Neural cell (in vitro differentiated cells): ENCODE measurements around the gene EHD1. TPM values are rescaled to one million over a fixed set of nuclear protein-coding genes. Genes with fewer than 3 reads are reported as not detected.

ENCODE experiments used
- H2AFZ ChIP-seq: fragments of 200-600, 300-800 bp; sonication (generic), shearing (Covaris generic); 2 replicates; pipeline ENCODE4 v1.6.0; 2014; ENCODE audit warnings: low read depth, mild to moderate bottlenecking, antibody characterized with exemption, low read length, moderate library complexity
- H3F3A ChIP-seq: fragments of 200-600 bp; shearing (Covaris generic); 2 replicates; pipeline ENCODE4 v1.6.1; 2016; ENCODE audit warnings: mild to moderate bottlenecking, moderate library complexity, mixed read lengths, antibody characterized with exemption, low read length; ENCODE audit not compliant: insufficient read depth, poor library complexity, severe bottlenecking
- H3K27ac ChIP-seq: fragments of 200-600, 300-800 bp; sonication (generic), shearing (Covaris generic); 2 replicates; pipeline ENCODE4 v1.5.1; 2014; ENCODE audit warnings: mild to moderate bottlenecking, low read length, moderate library complexity
- H3K27me3 ChIP-seq: fragments of 300-800, 200-600 bp; sonication (generic), shearing (Covaris generic); 2 replicates; pipeline ENCODE4 v1.6.0; 2014; ENCODE audit warnings: mild to moderate bottlenecking, low read depth, low read length, moderate library complexity; ENCODE audit not compliant: insufficient read depth
- H3K36me3 ChIP-seq: fragments of 300-800, 200-600 bp; sonication (generic), shearing (Covaris generic); 2 replicates; pipeline ENCODE4 v1.5.1; 2014; ENCODE audit warnings: mild to moderate bottlenecking, antibody characterized with exemption, low read length, moderate library complexity; ENCODE audit not compliant: insufficient read depth
- H3K4me2 ChIP-seq: fragments of 300-800, 200-600 bp; sonication (generic), shearing (Covaris generic); 2 replicates; pipeline ENCODE4 v1.6.0; 2014; ENCODE audit warnings: mild to moderate bottlenecking, low read length
- H3K4me3 ChIP-seq: fragments of 300-800, 200-600 bp; sonication (generic), shearing (Covaris generic); 2 replicates; pipeline ENCODE4 v1.5.1; 2014; ENCODE audit warnings: mild to moderate bottlenecking, low read length, moderate library complexity
- H3K79me2 ChIP-seq: fragments of 200-600 bp; shearing (Covaris generic); replicated peaks from 2 replicates; pipeline ENCODE4 v1.6.0; 2014; ENCODE audit warnings: mild to moderate bottlenecking, low read length, moderate library complexity; ENCODE audit not compliant: insufficient read depth
- H3K9ac ChIP-seq: fragments of 300-800, 200-600 bp; sonication (generic), shearing (Covaris generic); 2 replicates; pipeline ENCODE4 v1.6.1; 2016; ENCODE audit warnings: mild to moderate bottlenecking, low read length, mixed read lengths
- H3K9me2 ChIP-seq: fragments of 200-600 bp; shearing (Covaris generic); 2 replicates; pipeline ENCODE4 v1.6.1; 2016; ENCODE audit warnings: mild to moderate bottlenecking, low read length, mixed read lengths; ENCODE audit not compliant: insufficient read depth
- H3K9me3 ChIP-seq: fragments of 200-600, 300-800 bp; sonication (generic), shearing (Covaris generic); 2 replicates; pipeline ENCODE4 v1.6.1; 2016; ENCODE audit warnings: mild to moderate bottlenecking, mixed run types, low read length, moderate library complexity, mixed read lengths
- H4K20me1 ChIP-seq: fragments of 200-600 bp; shearing (Covaris generic); 2 replicates; pipeline ENCODE4 v1.6.1; 2016; ENCODE audit warnings: mild to moderate bottlenecking, mixed run types; ENCODE audit not compliant: insufficient read depth
- EP300 ChIP-seq: fragments of 450-650 bp; conservative IDR thresholded peaks from 2 replicates; pipeline ENCODE4 v1.6.1; 2014; ENCODE audit warnings: antibody characterized with exemption, mild to moderate bottlenecking, moderate library complexity; ENCODE audit not compliant: poor library complexity, severe bottlenecking
- EZH2 ChIP-seq: fragments of 200-600, 300-800 bp; shearing (Covaris generic), sonication (generic); IDR thresholded peaks from 2 replicates; pipeline ENCODE4 v1.6.1; 2014; ENCODE audit warnings: antibody characterized with exemption, low read length, borderline replicate concordance, mild to moderate bottlenecking; ENCODE audit not compliant: insufficient read depth, poor library complexity, severe bottlenecking
- MXI1 ChIP-seq: fragments of 450-650 bp; conservative IDR thresholded peaks from 2 replicates; pipeline ENCODE4 v1.6.1; 2014; ENCODE audit warnings: antibody characterized with exemption, mild to moderate bottlenecking; ENCODE audit not compliant: poor library complexity, severe bottlenecking
- POLR2AphosphoS5 ChIP-seq: IDR thresholded peaks from 2 replicates; pipeline ENCODE4 v1.6.1; 2012
- RAD21 ChIP-seq: fragments of 450-650 bp; conservative IDR thresholded peaks from 2 replicates; pipeline ENCODE4 v1.6.1; 2014; ENCODE audit warnings: antibody characterized with exemption, mild to moderate bottlenecking, moderate library complexity
- REST ChIP-seq: IDR thresholded peaks from 2 replicates; pipeline ENCODE4 v1.6.1; 2012; ENCODE audit warnings: borderline replicate concordance
- SMC3 ChIP-seq: fragments of 450-650 bp; conservative IDR thresholded peaks from 2 replicates; pipeline ENCODE4 v1.6.1; 2014; ENCODE audit warnings: antibody characterized with exemption, mild to moderate bottlenecking, moderate library complexity; ENCODE audit not compliant: poor library complexity
- TAF1 ChIP-seq: IDR thresholded peaks from 2 replicates; pipeline ENCODE4 v1.6.1; 2012; ENCODE audit warnings: low read depth
- polyA plus RNA-seq: library from polyadenylated mRNA; depleted of rRNA; stranded (reverse); fragments of >200 nt; gene quantifications from 2 replicates; pipeline ENCODE4 v1.2.3, GENCODE V29; 2014
- TF ChIP-seq, protein P1 (sequence below): fragments of 450-650 bp; IDR thresholded peaks from 2 replicates; pipeline ENCODE4 v1.5.1; 2014; ENCODE audit warnings: antibody characterized with exemption, mild to moderate bottlenecking, moderate library complexity; ENCODE audit not compliant: poor library complexity, severe bottlenecking

Gene EHD1
- polyA plus RNA-seq, 1 donor from 2014 or later = 26.4 TPM

GRCh38 chr11:64890522-64890939 lies 12.1 kb upstream of the EHD1 start (continued):
- TF ChIP-seq, protein P1, sequence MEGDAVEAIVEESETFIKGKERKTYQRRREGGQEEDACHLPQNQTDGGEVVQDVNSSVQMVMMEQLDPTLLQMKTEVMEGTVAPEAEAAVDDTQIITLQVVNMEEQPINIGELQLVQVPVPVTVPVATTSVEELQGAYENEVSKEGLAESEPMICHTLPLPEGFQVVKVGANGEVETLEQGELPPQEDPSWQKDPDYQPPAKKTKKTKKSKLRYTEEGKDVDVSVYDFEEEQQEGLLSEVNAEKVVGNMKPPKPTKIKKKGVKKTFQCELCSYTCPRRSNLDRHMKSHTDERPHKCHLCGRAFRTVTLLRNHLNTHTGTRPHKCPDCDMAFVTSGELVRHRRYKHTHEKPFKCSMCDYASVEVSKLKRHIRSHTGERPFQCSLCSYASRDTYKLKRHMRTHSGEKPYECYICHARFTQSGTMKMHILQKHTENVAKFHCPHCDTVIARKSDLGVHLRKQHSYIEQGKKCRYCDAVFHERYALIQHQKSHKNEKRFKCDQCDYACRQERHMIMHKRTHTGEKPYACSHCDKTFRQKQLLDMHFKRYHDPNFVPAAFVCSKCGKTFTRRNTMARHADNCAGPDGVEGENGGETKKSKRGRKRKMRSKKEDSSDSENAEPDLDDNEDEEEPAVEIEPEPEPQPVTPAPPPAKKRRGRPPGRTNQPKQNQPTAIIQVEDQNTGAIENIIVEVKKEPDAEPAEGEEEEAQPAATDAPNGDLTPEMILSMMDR = no peak

DNA sequence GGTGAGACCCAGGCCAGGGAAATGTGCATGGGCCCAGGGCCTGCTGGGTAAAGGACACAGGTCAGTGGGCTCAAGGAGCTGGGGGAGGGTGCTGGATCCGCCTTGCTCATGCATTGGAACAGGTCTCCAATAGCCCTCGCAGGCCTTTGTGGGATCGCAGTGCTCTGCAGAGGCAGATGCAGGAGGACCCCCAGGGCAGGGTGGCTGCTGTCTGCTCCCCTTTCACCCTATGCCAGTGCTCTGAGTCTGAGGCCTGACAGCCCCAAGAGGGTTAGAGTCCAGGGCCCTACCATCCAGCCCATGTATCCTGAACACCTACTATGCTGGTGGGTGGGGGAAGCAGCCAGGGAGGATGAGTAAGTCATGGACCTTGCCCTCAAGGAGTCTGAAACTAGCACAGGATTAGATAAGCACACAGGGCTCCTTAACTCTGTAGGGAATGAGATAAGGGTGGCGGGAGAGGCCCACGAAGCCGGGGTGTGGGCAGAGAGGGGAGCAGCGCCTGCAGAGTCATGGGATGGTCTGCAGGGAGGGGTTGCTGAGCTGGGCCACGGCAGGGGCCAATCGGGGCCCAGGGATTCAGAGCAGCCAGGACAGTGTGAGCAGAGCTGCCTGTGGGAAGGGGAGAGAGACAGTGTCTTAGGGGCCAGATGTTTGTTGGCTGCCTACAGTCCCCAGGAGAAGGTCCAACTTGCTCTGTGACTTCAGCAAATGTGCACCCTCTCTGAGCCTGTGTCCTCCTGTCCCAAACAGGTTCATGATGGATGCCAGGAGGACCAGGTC lies 10.5 kb upstream of the EHD1 start:
- Histone ChIP-seq H3K9ac (no peak overlapping the region), H3K79me2 (no peaks in the 10 kb centered on the region), H3K36me3 (no peaks in the 10 kb centered on the region), H2AFZ (no peak overlapping the region), H3K27me3 (no peaks in the 10 kb centered on the region), H3K27ac (no peak overlapping the region), H3K4me2 (no peak overlapping the region), H4K20me1 (no peaks in the 10 kb centered on the region), H3K4me3 (no peak overlapping the region), H3K9me2 (no peaks in the 10 kb centered on the region), H3K9me3 (no peaks in the 10 kb centered on the region), H3F3A (no peaks in the 10 kb centered on the region)
- TF ChIP-seq EZH2 (no peak), SMC3 (no peak), REST (no peak), RAD21 (no peak), TAF1 (no peak), EP300 (no peak), MXI1 (no peak), POLR2AphosphoS5 (no peak)
- TF ChIP-seq, protein P1 = no peak
